A673 (cell line): Measurements from ENCODE around the gene SCMH1. TPM values are rescaled to one million over a fixed set of nuclear protein-coding genes. Genes with fewer than 3 reads are reported as not detected.

ENCODE experiments used
- BruUV-seq: library from RNA; stranded (reverse); fragments of 400-500 nt; replicated peaks from 2 replicates; lab custom pipeline; 2021; lab: Mats Ljungman, UMichigan
- CTCF ChIA-PET: fragments of 300-600 bp; sonication (Branson Sonifier 250); formaldehyde crosslinking; loops from one replicate; lab custom pipeline; 2022; ENCODE audit warnings: antibody characterized with exemption; lab: Charles Lee
- POLR2A ChIA-PET: fragments of 300-600 bp; sonication (Branson Sonifier 250); formaldehyde crosslinking; loops from one replicate; lab custom pipeline; 2022; ENCODE audit warnings: antibody characterized with exemption; ENCODE audit not compliant: low non-redundant PET; lab: Charles Lee
- DNase-seq: peaks from one replicate; pipeline ENCODE4 v3.0.0-alpha.2; 2015; ENCODE audit warnings: low spot score
- H3K27ac ChIP-seq: fragments of 200-600 bp; sonication (generic); 2 replicates; pipeline ENCODE4 v1.5.1; 2016; ENCODE audit warnings: mixed run types, low read depth, mild to moderate bottlenecking, mixed read lengths, antibody characterized with exemption, low read length; ENCODE audit not compliant: poor library complexity, severe bottlenecking
- H3K27me3 ChIP-seq: fragments of 200-600 bp; sonication (generic); replicated peaks from 2 replicates; pipeline ENCODE4 v1.6.1; 2017; ENCODE audit warnings: mixed run types, low read depth, mild to moderate bottlenecking, mixed read lengths, antibody characterized with exemption, low read length; ENCODE audit not compliant: insufficient read depth, poor library complexity
- H3K36me3 ChIP-seq: fragments of 200-600 bp; sonication (generic); 2 replicates; pipeline ENCODE4 v1.6.1; 2016; ENCODE audit warnings: mixed run types, mild to moderate bottlenecking, mixed read lengths, antibody characterized with exemption, low read length; ENCODE audit not compliant: insufficient read depth, poor library complexity, severe bottlenecking
- H3K4me1 ChIP-seq: fragments of 200-600 bp; sonication (generic); 2 replicates; pipeline ENCODE4 v1.6.1; 2017; ENCODE audit warnings: mixed run types, mild to moderate bottlenecking, mixed read lengths, antibody characterized with exemption, low read length; ENCODE audit not compliant: insufficient read depth, poor library complexity, severe bottlenecking
- H3K4me3 ChIP-seq: fragments of 200-600 bp; sonication (generic); 2 replicates; pipeline ENCODE4 v1.5.1; 2016; ENCODE audit warnings: low read depth, mixed run types, mild to moderate bottlenecking, mixed read lengths, low read length; ENCODE audit not compliant: poor library complexity, severe bottlenecking
- H3K9me3 ChIP-seq: fragments of 200-600 bp; sonication (generic); 2 replicates; pipeline ENCODE4 v1.6.1; 2016; ENCODE audit warnings: mixed run types, low read depth, mild to moderate bottlenecking, mixed read lengths, antibody characterized with exemption, low read length; ENCODE audit not compliant: poor library complexity, severe bottlenecking
- EZH2 ChIP-seq: fragments of 200-600 bp; sonication (generic); IDR thresholded peaks from 2 replicates; pipeline ENCODE4 v1.6.1; 2017; ENCODE audit warnings: borderline replicate concordance, low read depth, mild to moderate bottlenecking, mixed read lengths, antibody characterized with exemption, low read length; ENCODE audit not compliant: poor library complexity, severe bottlenecking
- intact Hi-C: fragments of 100-400 bp; cut with micrococcal nuclease; formaldehyde crosslinking; loops from one replicate; pipeline ENCODE4 v1.10.0; 2022; ENCODE audit not compliant: unreplicated experiment
- total RNA-seq: library from RNA; stranded (reverse); gene quantifications from 2 replicates; pipeline ENCODE4 v1.2.3, GENCODE V29; 2021
- TF ChIP-seq, protein P1 (sequence below): fragments of 300-800, 200-600 bp; sonication (generic); conservative IDR thresholded peaks from 2 replicates; pipeline ENCODE4 v1.5.1; 2017; ENCODE audit warnings: low read depth, mild to moderate bottlenecking, antibody characterized with exemption, low read length, moderate library complexity, mixed read lengths

Gene SCMH1
- total RNA-seq, 1 experiment from 2014 or later, result 30.4 TPM

- DNase-seq, result no peak
- ChIA-PET CTCF (no interaction called here), POLR2A (no interaction called here)
- no TSS peak for BruUV-seq
- Histone ChIP-seq H3K27me3 (no peaks in the 10 kb centered on the region), H3K27ac (no peak overlapping the region), H3K4me3 (no peak overlapping the region), H3K9me3 (no peaks in the 10 kb centered on the region), H3K4me1 (no peaks in the 10 kb centered on the region), H3K36me3 (no peaks in the 10 kb centered on the region)
- intact Hi-C loops, result no loop called here
- TF ChIP-seq, protein P1, sequence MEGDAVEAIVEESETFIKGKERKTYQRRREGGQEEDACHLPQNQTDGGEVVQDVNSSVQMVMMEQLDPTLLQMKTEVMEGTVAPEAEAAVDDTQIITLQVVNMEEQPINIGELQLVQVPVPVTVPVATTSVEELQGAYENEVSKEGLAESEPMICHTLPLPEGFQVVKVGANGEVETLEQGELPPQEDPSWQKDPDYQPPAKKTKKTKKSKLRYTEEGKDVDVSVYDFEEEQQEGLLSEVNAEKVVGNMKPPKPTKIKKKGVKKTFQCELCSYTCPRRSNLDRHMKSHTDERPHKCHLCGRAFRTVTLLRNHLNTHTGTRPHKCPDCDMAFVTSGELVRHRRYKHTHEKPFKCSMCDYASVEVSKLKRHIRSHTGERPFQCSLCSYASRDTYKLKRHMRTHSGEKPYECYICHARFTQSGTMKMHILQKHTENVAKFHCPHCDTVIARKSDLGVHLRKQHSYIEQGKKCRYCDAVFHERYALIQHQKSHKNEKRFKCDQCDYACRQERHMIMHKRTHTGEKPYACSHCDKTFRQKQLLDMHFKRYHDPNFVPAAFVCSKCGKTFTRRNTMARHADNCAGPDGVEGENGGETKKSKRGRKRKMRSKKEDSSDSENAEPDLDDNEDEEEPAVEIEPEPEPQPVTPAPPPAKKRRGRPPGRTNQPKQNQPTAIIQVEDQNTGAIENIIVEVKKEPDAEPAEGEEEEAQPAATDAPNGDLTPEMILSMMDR, result no peak
- TF ChIP-seq EZH2, result no peak
These were observed 80.3 kb downstream of the SCMH1 start for GRCh38 chr1:41161846-41162245.

DNA sequence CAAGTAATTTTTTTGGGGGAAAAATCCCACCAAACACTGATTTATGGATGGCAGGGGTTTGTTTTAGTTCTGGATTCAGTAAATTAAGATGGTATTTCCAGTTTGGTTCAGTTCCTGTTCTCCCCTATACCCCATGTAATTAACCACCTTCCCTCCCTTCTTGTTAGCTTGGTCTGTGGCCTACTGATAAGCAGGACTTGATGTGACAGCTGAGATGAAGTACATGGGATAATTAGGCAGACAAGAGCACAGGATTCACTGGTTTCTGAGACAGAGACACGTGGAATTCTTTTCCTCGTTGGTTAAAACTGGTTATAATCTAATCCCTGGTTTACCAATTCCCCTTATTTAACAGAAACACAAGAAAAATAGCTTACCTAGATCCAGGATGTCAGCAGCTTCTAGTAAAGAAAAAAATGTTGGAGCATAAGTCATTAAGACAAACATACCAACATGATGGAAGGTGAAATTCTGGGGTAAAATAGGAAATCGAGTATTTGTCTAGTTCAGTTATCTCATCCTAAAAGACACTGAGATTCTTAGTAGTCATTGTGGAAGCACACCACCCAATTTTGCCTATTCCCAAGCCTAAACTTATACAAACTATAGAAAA, 81.5 kb downstream of the SCMH1 start:
- H3K27ac ChIP-seq, result no peak overlapping the region
- BruUV-seq, result no TSS peak
- no peaks in the 10 kb centered on the region for H3K9me3 ChIP-seq
- H3K4me3 ChIP-seq, result no peak overlapping the region
- TF ChIP-seq, protein P1, result no peak
- TF ChIP-seq EZH2, result no peak
- intact Hi-C loops, result no loop called here
- H3K27me3 ChIP-seq, result no peaks in the 10 kb centered on the region
- H3K36me3 ChIP-seq, result no peaks in the 10 kb centered on the region
- no peaks in the 10 kb centered on the region for H3K4me1 ChIP-seq
- DNase-seq, result no peak
- ChIA-PET POLR2A (no interaction called here), CTCF (no interaction called here)

- H3K27ac ChIP-seq, result no peak overlapping the region
- no peaks in the 10 kb centered on the region for H3K27me3 ChIP-seq
- CTCF ChIA-PET, result no interaction called here
- H3K4me1 ChIP-seq, result no peaks in the 10 kb centered on the region
- H3K4me3 ChIP-seq, result no peak overlapping the region
- no peaks in the 10 kb centered on the region for H3K9me3 ChIP-seq
- H3K36me3 ChIP-seq, result no peaks in the 10 kb centered on the region
- POLR2A ChIA-PET, result no interaction called here
- intact Hi-C loops, result no loop called here
- BruUV-seq, result no TSS peak
- TF ChIP-seq, protein P1, result no peak
- no peak for TF ChIP-seq EZH2
- DNase-seq, result no peak
These were observed 83.1 kb downstream of the SCMH1 start for GRCh38 chr1:41158966-41159365.
